Effector memory CD4-positive, alpha-beta T cell (primary cell): Measurements from ENCODE around the gene THBD.

Source experiments
- DNase-seq, 3 donors: peaks; one replicate each; pipeline ENCODE4 v3.0.0-alpha.2; 2020
- H3K27ac ChIP-seq: 2 replicates; pipeline ENCODE4 v1.7.0; 2013; ENCODE audit warnings: mild to moderate bottlenecking, low read length, moderate library complexity; ENCODE audit not compliant: insufficient read depth, poor library complexity, severe bottlenecking
- H3K27me3 ChIP-seq: replicated peaks from 2 replicates; pipeline ENCODE4 v1.7.0; 2013; ENCODE audit warnings: mild to moderate bottlenecking, low read length; ENCODE audit not compliant: insufficient read depth, control insufficient read depth, poor library complexity, severe bottlenecking
- H3K36me3 ChIP-seq: 2 replicates; pipeline ENCODE4 v1.7.0; 2013; ENCODE audit warnings: mild to moderate bottlenecking, low read length, moderate library complexity; ENCODE audit not compliant: control insufficient read depth, insufficient read depth
- H3K4me1 ChIP-seq: 2 replicates; pipeline ENCODE4 v1.7.0; 2013; ENCODE audit warnings: low read length, mild to moderate bottlenecking; ENCODE audit not compliant: control insufficient read depth, insufficient read depth, poor library complexity, severe bottlenecking
- H3K4me3 ChIP-seq: 2 replicates; pipeline ENCODE4 v1.7.0; 2013; ENCODE audit warnings: low read length, low read depth, mild to moderate bottlenecking; ENCODE audit not compliant: insufficient read depth, poor library complexity, severe bottlenecking
- H3K9me3 ChIP-seq: 2 replicates; pipeline ENCODE4 v1.7.0; 2013; ENCODE audit warnings: mild to moderate bottlenecking, low read length, moderate library complexity; ENCODE audit not compliant: control insufficient read depth
- total RNA-seq, 3 donors: gene quantifications; one replicate each; lab custom pipeline; 2026; lab: John Stamatoyannopoulos, UW

THBD gene
- 0.17 to 0.39 (median 0.17) reads per million in 3 donors for total RNA-seq

- Histone ChIP-seq H3K9me3 (no peaks in the 10 kb centered on the region), H3K27ac (no peak within 1 kb of the TSS), H3K36me3 (no peaks in the 10 kb centered on the region), H3K4me3 (peak within 1 kb of the TSS; percentile 25), H3K4me1 (peaks cover 2% of the 10 kb centered on the region), H3K27me3 (peaks cover 18% of the 10 kb centered on the region)
- no peak for DNase-seq
Observed at GRCh38 chr20:23049201-23050075, at the start of gene THBD. Gene THBD, minus strand, starts transcription at chr20:23049672. Its CDS starts 168 bp downstream, at chr20:23049504.

GRCh38 chr20:23097636-23098580, 48.4 kb upstream of the THBD start:
- no peak for DNase-seq
- no peaks in the 10 kb centered on the region for H3K9me3 ChIP-seq
- H3K27me3 ChIP-seq: no peaks in the 10 kb centered on the region
- no peaks in the 10 kb centered on the region for H3K4me1 ChIP-seq
- H3K27ac ChIP-seq: no peak overlapping the region
- no peak overlapping the region for H3K4me3 ChIP-seq
- no peaks in the 10 kb centered on the region for H3K36me3 ChIP-seq

GRCh38 chr20:23096986-23097520, 47.6 kb upstream of the THBD start:
- Histone ChIP-seq H3K27me3 (no peaks in the 10 kb centered on the region), H3K27ac (no peak overlapping the region), H3K4me3 (no peak overlapping the region), H3K36me3 (no peaks in the 10 kb centered on the region), H3K9me3 (no peaks in the 10 kb centered on the region), H3K4me1 (no peaks in the 10 kb centered on the region)
- DNase-seq: no peak

GRCh38 chr20:23096097-23096496, 46.6 kb upstream of the THBD start:
- no peaks in the 10 kb centered on the region for H3K9me3 ChIP-seq
- no peak for DNase-seq
- no peaks in the 10 kb centered on the region for H3K27me3 ChIP-seq

GRCh38 chr20:23095499-23095898, 46.0 kb upstream of the THBD start:
- no peaks in the 10 kb centered on the region for H3K4me1 ChIP-seq
- no peaks in the 10 kb centered on the region for H3K36me3 ChIP-seq
- no peaks in the 10 kb centered on the region for H3K9me3 ChIP-seq
- H3K27me3 ChIP-seq: no peaks in the 10 kb centered on the region
- no peak for DNase-seq
- H3K4me3 ChIP-seq: no peak overlapping the region
- no peak overlapping the region for H3K27ac ChIP-seq

More at GRCh38 chr20:23096097-23096496, 46.6 kb upstream of the THBD start:
- H3K4me1 ChIP-seq: no peaks in the 10 kb centered on the region
- no peak overlapping the region for H3K27ac ChIP-seq
- no peak overlapping the region for H3K4me3 ChIP-seq
- no peaks in the 10 kb centered on the region for H3K36me3 ChIP-seq

- Histone ChIP-seq H3K4me3 (no peak overlapping the region), H3K27me3 (no peaks in the 10 kb centered on the region), H3K9me3 (no peaks in the 10 kb centered on the region), H3K36me3 (no peaks in the 10 kb centered on the region), H3K27ac (no peak overlapping the region), H3K4me1 (no peaks in the 10 kb centered on the region)
- no peak for DNase-seq
Observed at GRCh38 chr20:23094927-23095326, 45.5 kb upstream of the THBD start.

GRCh38 chr20:23094213-23094896, 44.9 kb upstream of the THBD start:
- H3K27me3 ChIP-seq: no peaks in the 10 kb centered on the region
- DNase-seq: no peak
- no peak overlapping the region for H3K4me3 ChIP-seq
- no peaks in the 10 kb centered on the region for H3K4me1 ChIP-seq
- H3K27ac ChIP-seq: no peak overlapping the region
- no peaks in the 10 kb centered on the region for H3K9me3 ChIP-seq
- no peaks in the 10 kb centered on the region for H3K36me3 ChIP-seq

GRCh38 chr20:23093613-23094012, 44.1 kb upstream of the THBD start:
- H3K9me3 ChIP-seq: no peaks in the 10 kb centered on the region
- no peaks in the 10 kb centered on the region for H3K4me1 ChIP-seq
- DNase-seq: no peak
- H3K36me3 ChIP-seq: no peaks in the 10 kb centered on the region
- no peak overlapping the region for H3K27ac ChIP-seq
- H3K4me3 ChIP-seq: no peak overlapping the region
- H3K27me3 ChIP-seq: no peaks in the 10 kb centered on the region

- Histone ChIP-seq H3K27ac (no peak overlapping the region), H3K27me3 (no peaks in the 10 kb centered on the region), H3K4me3 (no peak overlapping the region), H3K36me3 (no peaks in the 10 kb centered on the region), H3K9me3 (no peaks in the 10 kb centered on the region), H3K4me1 (no peaks in the 10 kb centered on the region)
- DNase-seq: no peak
Observed at GRCh38 chr20:23092861-23093495, 43.5 kb upstream of the THBD start.
